GM19023 (cell line): ENCODE data around the gene PACS1.
A peak's percentile ranks its signal among the peaks of the same experiment; 100 is the strongest.
"Not testable (repeated sequence)": the region's sequence is repeated elsewhere in the genome, so short reads cannot be mapped to it uniquely, and the experiment has no call there.

Source experiments
- ATAC-seq: cut with Tn5 transposase; IDR thresholded peaks from one replicate; pipeline ENCODE4 v1.9.1; 2021; ENCODE audit warnings: mild to moderate bottlenecking, moderate library complexity; ENCODE audit not compliant: unreplicated experiment

Gene PACS1

DNA sequence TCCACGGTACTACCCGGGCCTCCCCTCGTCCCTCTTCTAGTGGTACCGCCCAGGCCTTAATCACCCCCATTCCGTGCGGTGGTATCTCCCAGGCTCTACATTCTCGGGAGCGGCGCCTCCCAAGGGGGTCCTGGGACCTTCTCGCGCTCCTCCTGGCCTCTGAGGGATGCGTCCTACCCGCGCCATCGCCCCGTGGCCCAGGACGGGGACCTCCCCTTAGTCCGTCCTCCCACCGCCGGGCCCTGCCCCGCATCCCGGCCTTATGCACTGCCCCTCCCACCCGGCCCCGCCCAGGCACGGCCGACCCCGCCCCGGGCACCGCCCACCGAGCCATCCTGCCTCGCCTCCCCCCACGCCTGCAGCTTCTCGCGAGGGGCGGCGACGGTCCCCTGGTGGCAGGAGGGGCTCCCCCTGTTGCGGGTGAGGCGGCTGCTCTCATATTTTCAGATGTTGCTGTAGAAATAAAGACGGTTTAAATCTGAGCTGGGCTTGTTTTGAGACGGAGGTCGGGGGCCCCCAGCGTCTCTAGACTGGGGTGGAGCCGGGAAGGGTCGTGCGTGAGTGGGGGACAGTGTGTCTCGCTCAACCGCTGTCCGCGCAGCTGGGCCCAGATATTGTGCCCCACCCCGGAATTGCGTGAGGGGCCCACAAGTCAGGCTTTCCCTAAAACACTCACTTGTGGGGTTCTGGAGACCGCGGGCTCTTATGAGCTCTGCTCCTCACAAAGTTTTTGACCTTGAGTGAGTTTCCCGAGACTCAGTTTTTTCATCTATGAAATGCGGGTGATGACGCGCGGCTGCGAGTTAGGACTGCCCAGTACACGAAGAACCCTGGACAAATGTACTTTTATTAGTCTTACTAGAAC is 197.5 kb downstream of the PACS1 start:
- peak; percentile 46 for ATAC-seq

DNA sequence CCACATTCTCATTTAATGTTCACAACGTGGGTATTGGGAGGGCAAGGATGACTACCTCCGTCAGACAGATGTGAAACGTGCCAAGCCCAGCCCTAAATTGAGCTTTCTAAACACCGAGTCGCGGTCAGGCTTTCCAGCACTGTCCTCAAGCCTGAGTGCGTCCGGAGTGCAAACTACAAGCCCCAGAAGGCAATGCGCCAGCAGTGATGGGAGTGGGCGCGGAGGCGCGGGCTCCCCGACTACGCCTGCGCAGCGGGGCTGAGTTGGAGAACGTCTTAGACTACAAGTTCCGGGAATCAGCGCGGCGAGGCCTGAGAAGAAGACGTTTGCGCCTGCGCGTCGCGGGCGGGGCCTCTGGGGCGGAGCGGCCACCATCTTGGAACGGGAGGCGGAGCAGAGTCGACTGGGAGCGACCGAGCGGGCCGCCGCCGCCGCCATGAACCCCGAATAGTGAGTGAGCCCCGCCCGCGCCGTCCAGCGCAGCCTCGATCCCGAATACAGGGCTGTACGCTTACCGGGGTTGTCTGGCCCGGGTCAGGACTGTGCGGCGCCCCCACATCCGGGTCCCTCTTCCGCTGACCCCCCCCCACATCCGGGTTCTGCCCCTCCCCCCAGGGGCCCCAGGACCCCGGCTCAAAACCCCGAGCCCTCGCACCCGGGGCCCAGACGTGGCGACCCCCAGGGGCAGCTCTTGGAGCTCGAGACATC is 198.3 kb downstream of the PACS1 start, which contains the start of gene RAB1B:
Gene RAB1B, plus strand, starts transcription at position 396 of the 708 bp plus-strand sequence. Its CDS starts 41 bp downstream, at position 437.
- ATAC-seq, result peak; percentile 81

- ATAC-seq, result no peak
Measured at GRCh38 chr11:66268952-66269905, 199.2 kb downstream of the PACS1 start.

DNA sequence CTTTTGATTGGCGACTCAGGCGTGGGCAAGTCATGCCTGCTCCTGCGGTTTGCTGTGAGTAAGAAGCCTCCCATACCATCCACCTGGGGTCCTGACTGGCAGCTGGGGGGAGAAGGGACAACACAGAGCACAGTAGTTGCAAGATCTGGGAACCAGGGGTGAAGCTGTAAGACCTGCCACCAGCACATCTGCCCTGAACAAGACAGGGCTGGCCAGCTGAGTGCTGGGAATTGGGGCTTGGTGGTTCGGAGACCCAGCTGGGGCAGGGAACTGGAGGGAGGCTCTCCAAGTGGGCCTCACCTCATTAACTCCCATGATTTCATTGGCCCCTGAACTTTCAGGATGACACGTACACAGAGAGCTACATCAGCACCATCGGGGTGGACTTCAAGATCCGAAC is 201.7 kb downstream of the PACS1 start:
- ATAC-seq, result no peak

- no peak for ATAC-seq
Measured at GRCh38 chr11:66272596-66272995, 202.5 kb downstream of the PACS1 start.

GRCh38 chr11:66274219-66274618 is 204.1 kb downstream of the PACS1 start:
- ATAC-seq, result no peak

- ATAC-seq, result no peak
Measured at GRCh38 chr11:66275396-66275795, 205.3 kb downstream of the PACS1 start.

DNA sequence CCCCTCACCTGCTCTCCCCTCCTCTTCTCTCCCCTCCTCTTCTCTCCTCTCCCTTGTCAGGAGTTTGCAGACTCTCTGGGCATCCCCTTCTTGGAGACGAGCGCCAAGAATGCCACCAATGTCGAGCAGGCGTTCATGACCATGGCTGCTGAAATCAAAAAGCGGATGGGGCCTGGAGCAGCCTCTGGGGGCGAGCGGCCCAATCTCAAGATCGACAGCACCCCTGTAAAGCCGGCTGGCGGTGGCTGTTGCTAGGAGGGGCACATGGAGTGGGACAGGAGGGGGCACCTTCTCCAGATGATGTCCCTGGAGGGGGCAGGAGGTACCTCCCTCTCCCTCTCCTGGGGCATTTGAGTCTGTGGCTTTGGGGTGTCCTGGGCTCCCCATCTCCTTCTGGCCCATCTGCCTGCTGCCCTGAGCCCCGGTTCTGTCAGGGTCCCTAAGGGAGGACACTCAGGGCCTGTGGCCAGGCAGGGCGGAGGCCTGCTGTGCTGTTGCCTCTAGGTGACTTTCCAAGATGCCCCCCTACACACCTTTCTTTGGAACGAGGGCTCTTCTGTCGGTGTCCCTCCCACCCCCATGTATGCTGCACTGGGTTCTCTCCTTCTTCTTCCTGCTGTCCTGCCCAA is 206.0 kb downstream of the PACS1 start:
- ATAC-seq, result no peak

- ATAC-seq, result not testable (repeated sequence)
Measured at GRCh38 chr11:66276619-66277018, 206.5 kb downstream of the PACS1 start.

GRCh38 chr11:66277064-66277463 is 207.0 kb downstream of the PACS1 start:
- not testable (repeated sequence) for ATAC-seq

GRCh38 chr11:66277471-66278362 is 207.6 kb downstream of the PACS1 start, which contains the start of gene CNIH2:
Gene CNIH2, plus strand, starts transcription at chr11:66278175. Its CDS starts 282 bp downstream, at chr11:66278457.
- ATAC-seq, result no peak

DNA sequence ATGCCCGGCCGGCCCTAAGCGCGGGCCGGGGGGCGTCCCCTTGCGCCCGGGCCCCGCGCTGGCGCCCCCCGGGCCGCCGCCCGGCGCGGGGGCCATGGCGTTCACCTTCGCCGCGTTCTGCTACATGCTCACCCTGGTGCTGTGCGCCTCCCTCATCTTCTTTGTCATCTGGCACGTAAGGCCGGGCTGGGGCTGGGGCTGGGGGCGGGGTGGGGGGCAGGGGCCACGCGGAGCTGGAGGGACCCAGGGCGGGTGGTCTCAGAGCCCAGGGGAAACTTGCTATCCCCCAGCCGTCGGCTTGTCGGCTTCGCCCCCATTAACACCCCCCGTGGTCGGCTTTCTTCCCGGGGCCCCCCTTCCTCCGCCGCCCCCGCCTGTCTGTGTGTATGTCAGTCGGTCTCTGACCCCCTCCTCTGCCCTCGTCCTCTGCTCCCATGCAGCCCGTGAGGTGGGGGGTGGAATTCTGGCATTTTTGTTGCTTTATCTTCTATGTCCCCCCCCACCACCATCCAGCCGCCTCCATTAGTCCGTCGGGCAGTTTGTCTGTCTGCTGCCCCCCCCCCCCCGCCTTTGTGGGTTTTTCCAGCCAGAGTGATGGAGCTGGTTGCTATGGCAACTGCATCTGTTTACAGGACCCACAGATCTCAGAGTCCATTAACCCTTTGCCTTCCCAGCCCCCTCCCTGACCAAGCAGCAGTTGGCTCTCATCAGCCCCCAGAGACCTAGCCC is 208.5 kb downstream of the PACS1 start:
- no peak for ATAC-seq

- ATAC-seq, result no peak
Measured at GRCh38 chr11:66279092-66279734, 209.1 kb downstream of the PACS1 start.

- ATAC-seq, result no peak
Measured at GRCh38 chr11:66280428-66280827, 210.4 kb downstream of the PACS1 start.

DNA sequence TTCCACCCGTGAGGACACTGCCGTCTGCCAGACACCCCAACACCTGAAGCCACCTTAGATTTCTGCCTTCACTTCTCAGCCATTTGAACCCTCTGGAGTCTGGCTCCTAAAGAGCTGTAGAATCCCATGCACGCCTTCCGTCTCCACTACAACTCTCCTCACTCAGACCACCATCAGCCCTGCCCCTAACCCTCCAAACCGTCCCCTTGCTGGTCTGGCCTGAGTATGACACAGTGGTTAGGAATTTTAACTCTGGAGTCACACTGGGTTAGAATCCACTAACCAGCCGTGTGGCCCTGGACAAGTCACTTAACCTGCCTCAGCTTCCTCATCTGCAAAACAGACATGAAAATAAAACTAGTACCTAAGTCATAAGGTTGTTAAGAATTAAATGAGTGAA is 210.9 kb downstream of the PACS1 start:
- ATAC-seq, result no peak

DNA sequence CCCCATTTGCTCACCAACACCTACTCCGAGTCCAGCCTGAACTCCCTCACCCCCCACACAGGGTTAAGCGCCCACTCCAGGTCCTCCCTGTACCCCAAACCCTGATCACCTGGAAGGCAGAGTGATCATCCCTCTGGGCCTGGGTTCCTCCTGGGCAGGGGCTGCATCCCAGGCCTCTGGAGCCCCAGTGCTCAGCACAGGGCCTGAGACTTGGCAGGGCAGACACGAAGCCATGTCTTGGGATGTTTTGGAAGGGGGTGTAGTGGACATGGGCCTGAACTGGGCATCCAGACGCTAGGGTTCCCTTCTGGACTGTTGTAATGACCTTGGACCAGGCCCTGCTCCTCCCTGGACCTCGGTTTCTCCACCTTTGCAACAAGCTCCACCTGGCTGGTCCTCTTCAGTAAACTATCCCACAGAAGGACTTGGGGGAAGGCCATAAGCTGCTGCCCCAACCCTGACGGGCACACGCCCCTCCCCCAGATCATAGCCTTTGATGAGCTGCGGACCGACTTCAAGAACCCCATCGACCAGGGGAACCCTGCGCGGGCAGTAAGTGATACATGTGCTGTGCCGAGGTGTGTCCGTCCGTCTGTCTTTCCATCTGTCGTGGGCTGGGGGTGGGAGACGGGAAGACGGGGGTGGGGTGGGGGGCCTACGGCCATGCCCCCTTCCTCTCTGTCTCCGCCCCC is 211.8 kb downstream of the PACS1 start:
- ATAC-seq, result no peak
